ENCODE data around the gene DNAJC12. TPM values are rescaled to one million over a fixed set of nuclear protein-coding genes. Genes with fewer than 3 reads are reported as not detected.

DNAJC12 gene
- total RNA-seq, 4 donors from 2014 or later: 8.6 to 15.0 (median 11.9) TPM

GRCh38 chr10:67802767-67803538 is 35.0 kb downstream of the DNAJC12 start:
- Histone ChIP-seq H3K36me3 (no peaks in the 10 kb centered on the region), H3K4me1 (peaks cover 0 to 6% of the 10 kb centered on the region in 2 donors), H3K27me3 (no peaks in the 10 kb centered on the region), H3K27ac (no peak overlapping the region), H3K9me3 (no peaks in the 10 kb centered on the region), H3K4me3 (no peak overlapping the region)
- intact Hi-C loops (cut with DNase I; ENCODE audit: low total_unique reads): no loop called here
- TF ChIP-seq CTCF (IDR thresholded peaks at IDR 0.05 in 4 of 5, conservative IDR thresholded peaks at IDR 0.05 in 1 of 5): no peak
- TF ChIP-seq POLR2A (IDR thresholded peaks at IDR 0.05): no peak
- DNase-seq (no peak), ATAC-seq (no peak)
- in situ Hi-C loops (cut with MboI; ENCODE audit: low sequenced_read_pairs in 4 of 4): no loop called here

- H3K27me3 ChIP-seq: no peaks in the 10 kb centered on the region
- in situ Hi-C loops (cut with MboI; ENCODE audit: low sequenced_read_pairs in 4 of 4) (no loop called here), intact Hi-C loops (cut with DNase I; ENCODE audit: low total_unique reads) (no loop called here)
- TF ChIP-seq CTCF (IDR thresholded peaks at IDR 0.05 in 4 of 5, conservative IDR thresholded peaks at IDR 0.05 in 1 of 5): no peak
- TF ChIP-seq POLR2A (IDR thresholded peaks at IDR 0.05): no peak
- H3K36me3 ChIP-seq: no peaks in the 10 kb centered on the region
- peaks cover 0 to 6% of the 10 kb centered on the region in 2 donors for H3K4me1 ChIP-seq
- ATAC-seq (no peak), DNase-seq (no peak)
- H3K27ac ChIP-seq: no peak overlapping the region
- H3K9me3 ChIP-seq: no peaks in the 10 kb centered on the region
- no peak overlapping the region for H3K4me3 ChIP-seq
These were observed 36.9 kb downstream of the DNAJC12 start for GRCh38 chr10:67801118-67801517.

GRCh38 chr10:67794909-67795460 is 43.0 kb downstream of the DNAJC12 start:
- Histone ChIP-seq H3K9me3 (no peaks in the 10 kb centered on the region), H3K4me1 (no peaks in the 10 kb centered on the region), H3K4me3 (no peak overlapping the region), H3K27ac (no peak overlapping the region), H3K27me3 (no peaks in the 10 kb centered on the region), H3K36me3 (no peaks in the 10 kb centered on the region)
- intact Hi-C loops (cut with DNase I; ENCODE audit: low total_unique reads): no loop called here
- DNase-seq (no peak), ATAC-seq (no peak)
- in situ Hi-C loops (cut with MboI; ENCODE audit: low sequenced_read_pairs in 4 of 4): no loop called here
- TF ChIP-seq CTCF (IDR thresholded peaks at IDR 0.05 in 4 of 5, conservative IDR thresholded peaks at IDR 0.05 in 1 of 5) (no peak), POLR2A (IDR thresholded peaks at IDR 0.05) (no peak)

- Histone ChIP-seq H3K9me3 (no peaks in the 10 kb centered on the region), H3K27ac (no peak overlapping the region), H3K4me3 (no peak overlapping the region), H3K36me3 (no peaks in the 10 kb centered on the region), H3K27me3 (no peaks in the 10 kb centered on the region), H3K4me1 (no peaks in the 10 kb centered on the region)
- DNase-seq (no peak), ATAC-seq (no peak)
- TF ChIP-seq CTCF (IDR thresholded peaks at IDR 0.05 in 4 of 5, conservative IDR thresholded peaks at IDR 0.05 in 1 of 5): no peak
- no peak for TF ChIP-seq POLR2A (IDR thresholded peaks at IDR 0.05)
- in situ Hi-C loops (cut with MboI; ENCODE audit: low sequenced_read_pairs in 4 of 4) (no loop called here), intact Hi-C loops (cut with DNase I; ENCODE audit: low total_unique reads) (no loop called here)
These were observed 43.7 kb downstream of the DNAJC12 start for GRCh38 chr10:67794256-67794655.
